T47D (cell line): ENCODE results near the gene SDSL.

Experiments
- DNase-seq, 2 experiments: peaks; one replicate each; pipeline versions ENCODE4 v3.0.0 to v3.0.0-alpha.2; 2011 to 2012; ENCODE audit warnings: low read depth in 1 of 2, low spot score in 1 of 2
- JUND ChIP-seq: IDR thresholded peaks from 2 replicates; pipeline ENCODE4 v1.6.1; 2012; ENCODE audit warnings: low read depth
- in situ Hi-C: cut with HindIII; loops from 2 replicates; pipeline ENCODE4 v1.10.0; 2016; ENCODE audit warnings: low sequenced_read_pairs, low pct_unique_long_range_greater_than_20kb

Gene SDSL

GRCh38 chr12:113390064-113391043 lies 31.8 kb upstream of the SDSL start:
- in situ Hi-C loops: no loop called here

GRCh38 chr12:113391145-113391544 lies 31.0 kb upstream of the SDSL start:
- DNase-seq: no peak
- TF ChIP-seq JUND: no peak
- in situ Hi-C loops: no loop called here

More at GRCh38 chr12:113390064-113391043, 31.8 kb upstream of the SDSL start:
- no peak for DNase-seq
- no peak for TF ChIP-seq JUND

- no peak for TF ChIP-seq JUND
- in situ Hi-C loops: no loop called here
- no peak for DNase-seq
These were observed 30.4 kb upstream of the SDSL start for GRCh38 chr12:113391650-113392337.

GRCh38 chr12:113392520-113392919 lies 29.7 kb upstream of the SDSL start:
- in situ Hi-C loops: no loop called here
- DNase-seq: no peak
- no peak for TF ChIP-seq JUND

GRCh38 chr12:113392988-113393579 lies 29.1 kb upstream of the SDSL start:
- in situ Hi-C loops: no loop called here
- no peak for TF ChIP-seq JUND
- no peak for DNase-seq

- in situ Hi-C loops: no loop called here
These were observed 28.4 kb upstream of the SDSL start for GRCh38 chr12:113393749-113394148.

GRCh38 chr12:113395119-113395518 lies 27.1 kb upstream of the SDSL start:
- in situ Hi-C loops: no loop called here
- no peak for TF ChIP-seq JUND
- no peak for DNase-seq

More at GRCh38 chr12:113393749-113394148, 28.4 kb upstream of the SDSL start:
- no peak for TF ChIP-seq JUND
- DNase-seq: no peak

GRCh38 chr12:113396200-113396599 lies 26.0 kb upstream of the SDSL start:
- in situ Hi-C loops: no loop called here
- DNase-seq: no peak
- TF ChIP-seq JUND: no peak

GRCh38 chr12:113396828-113397496 lies 25.2 kb upstream of the SDSL start:
- no peak for DNase-seq
- in situ Hi-C loops: no loop called here
- no peak for TF ChIP-seq JUND

- no peak for DNase-seq
- TF ChIP-seq JUND: no peak
- in situ Hi-C loops: no loop called here
These were observed 24.5 kb upstream of the SDSL start for GRCh38 chr12:113397497-113398197.

- in situ Hi-C loops: no loop called here
- no peak for TF ChIP-seq JUND
- no peak for DNase-seq
These were observed 23.6 kb upstream of the SDSL start for GRCh38 chr12:113398346-113399290.
